CD4-positive, alpha-beta memory T cell (primary cell): Measurements from ENCODE around the gene ADGRD2. TPM values are rescaled to one million over a fixed set of nuclear protein-coding genes. Genes with fewer than 3 reads are reported as not detected.

Experiments
- CTCF ChIA-PET: fragments of 350-600 bp; sonication (Branson Sonifier 250); formaldehyde crosslinking; loops from one replicate; lab custom pipeline; 2021; ENCODE audit warnings: inconsistent platforms; ENCODE audit not compliant: partially characterized antibody; lab: Charles Lee
- POLR2A ChIA-PET: fragments of 350-600 bp; sonication (Branson Sonifier 250); formaldehyde crosslinking; loops from one replicate; lab custom pipeline; 2021; ENCODE audit not compliant: partially characterized antibody; lab: Charles Lee
- DNase-seq, 5 donors: peaks; one replicate each; pipeline versions ENCODE4 v3.0.0 to v3.0.0-alpha.2; 2020 to 2022; ENCODE audit warnings: mixed read lengths in 1 of 5
- H3K27ac ChIP-seq: one replicate; pipeline ENCODE4 v1.7.0; 2013; ENCODE audit warnings: low read depth, low read length
- H3K27me3 ChIP-seq: 2 replicates; pipeline ENCODE4 v1.7.0; 2013; ENCODE audit warnings: mild to moderate bottlenecking, low read length, moderate library complexity; ENCODE audit not compliant: insufficient read depth
- H3K36me3 ChIP-seq: 2 replicates; pipeline ENCODE4 v1.7.0; 2013; ENCODE audit warnings: mild to moderate bottlenecking, low read length, moderate library complexity; ENCODE audit not compliant: insufficient read depth
- H3K4me1 ChIP-seq: 2 replicates; pipeline ENCODE4 v1.7.0; 2013; ENCODE audit warnings: mild to moderate bottlenecking, low read length, moderate library complexity; ENCODE audit not compliant: insufficient read depth
- H3K4me3 ChIP-seq, 2 donors: one replicate each; pipeline ENCODE4 v1.7.0; 2013; ENCODE audit warnings: low read length in 2 of 2, mild to moderate bottlenecking in 1 of 2
- H3K9me3 ChIP-seq, 2 donors: one replicate each; pipeline ENCODE4 v1.7.0; 2013; ENCODE audit warnings: low read length in 2 of 2, control low read depth in 1 of 2; ENCODE audit not compliant: control insufficient read depth in 1 of 2
- H3K27ac Mint-ChIP-seq, 7 donors: one replicate each; pipeline ENCODE4 v1.8.0; 2020 to 2021; ENCODE audit warnings: mixed read lengths in 7 of 7, mild to moderate bottlenecking in 6 of 7, inconsistent platforms in 3 of 7, moderate library complexity in 3 of 7
- H3K27me3 Mint-ChIP-seq, 2 donors: one replicate each; pipeline ENCODE4 v1.8.0; 2020 to 2021; ENCODE audit warnings: mixed read lengths in 2 of 2
- H3K36me3 Mint-ChIP-seq, 2 donors: one replicate each; pipeline ENCODE4 v1.8.0; 2020 to 2021; ENCODE audit warnings: mixed read lengths in 2 of 2, inconsistent platforms in 1 of 2, mild to moderate bottlenecking in 1 of 2
- H3K4me1 Mint-ChIP-seq, 4 donors: one replicate each; pipeline ENCODE4 v1.8.0; 2020 to 2021; ENCODE audit warnings: mixed read lengths in 4 of 4, mild to moderate bottlenecking in 1 of 4
- H3K4me3 Mint-ChIP-seq, 8 donors: one replicate each; pipeline ENCODE4 v1.8.0; 2020 to 2021; ENCODE audit warnings: mixed read lengths in 8 of 8, mild to moderate bottlenecking in 7 of 8, moderate library complexity in 6 of 8, inconsistent platforms in 3 of 8
- H3K9me3 Mint-ChIP-seq, 8 donors: one replicate each; pipeline ENCODE4 v1.8.0; 2020 to 2021; ENCODE audit warnings: mixed read lengths in 8 of 8, mild to moderate bottlenecking in 5 of 8, inconsistent platforms in 3 of 8, moderate library complexity in 1 of 8
- intact Hi-C: fragments of 100-400 bp; cut with micrococcal nuclease; formaldehyde crosslinking; loops from one replicate; pipeline ENCODE4 v1.15.1; 2023
- polyA plus RNA-seq, 2 donors: library from polyadenylated mRNA; unstranded; fragments of 300-500 nt; fragmentation: Illumina TruSeq; gene quantifications; one replicate each; pipeline ENCODE4 v1.2.3, GENCODE V29; 2021
- total RNA-seq, 2 experiments: library from RNA; stranded (reverse); gene quantifications; one replicate each; pipeline ENCODE4 v1.2.3, GENCODE V29; 2021

ADGRD2 gene
- total and polyA plus RNA-seq, 4 experiments from 2014 or later = not detected

GRCh38 chr9:124514125-124514524 lies 63.9 kb downstream of the ADGRD2 start:
- Histone ChIP-seq H3K4me1 (no peaks in the 10 kb centered on the region), H3K27ac (no peak overlapping the region), H3K36me3 (no peaks in the 10 kb centered on the region), H3K4me3 (no peak overlapping the region), H3K27me3 (no peaks in the 10 kb centered on the region), H3K9me3 (no peaks in the 10 kb centered on the region)
- Mint-ChIP-seq H3K27me3 (peaks cover 5 to 15% of the 10 kb centered on the region in 2 donors), H3K4me3 (no peak overlapping the region), H3K4me1 (peaks cover 0 to 2% (median 0%) of the 10 kb centered on the region in 4 donors), H3K36me3 (no peaks in the 10 kb centered on the region), H3K9me3 (no peaks in the 10 kb centered on the region), H3K27ac (no peak overlapping the region)
- ChIA-PET POLR2A (no interaction called here), CTCF (interaction anchor here (1.2 kb wide), 1 partner anchor 18 kb away, joined by 3 read pairs; no protein-coding TSS in a partner anchor)
- DNase-seq = no peak
- intact Hi-C loops = no loop called here

GRCh38 chr9:124514874-124515273 lies 64.6 kb downstream of the ADGRD2 start:
- Histone ChIP-seq H3K27me3 (no peaks in the 10 kb centered on the region), H3K4me3 (no peak overlapping the region), H3K9me3 (no peaks in the 10 kb centered on the region), H3K36me3 (no peaks in the 10 kb centered on the region), H3K27ac (no peak overlapping the region), H3K4me1 (no peaks in the 10 kb centered on the region)
- Mint-ChIP-seq H3K9me3 (no peaks in the 10 kb centered on the region), H3K4me1 (peaks cover 0 to 2% (median 0%) of the 10 kb centered on the region in 4 donors), H3K36me3 (no peaks in the 10 kb centered on the region), H3K27ac (no peak overlapping the region), H3K4me3 (no peak overlapping the region), H3K27me3 (peaks cover 7 to 15% of the 10 kb centered on the region in 2 donors)
- CTCF ChIA-PET = interaction anchor here (1.2 kb wide), 1 partner anchor 18 kb away, joined by 3 read pairs; no protein-coding TSS in a partner anchor
- POLR2A ChIA-PET = no interaction called here
- intact Hi-C loops = no loop called here
- DNase-seq = no peak

- no peaks in the 10 kb centered on the region for H3K36me3 Mint-ChIP-seq
- intact Hi-C loops = no loop called here
- no peaks in the 10 kb centered on the region for H3K4me1 Mint-ChIP-seq
Observed at GRCh38 chr9:124517600-124517999, 67.3 kb downstream of the ADGRD2 start.

GRCh38 chr9:124518116-124518515 lies 67.9 kb downstream of the ADGRD2 start:
- Mint-ChIP-seq H3K4me1 (no peaks in the 10 kb centered on the region), H3K27me3 (peaks cover 11 to 16% of the 10 kb centered on the region in 2 donors), H3K9me3 (no peaks in the 10 kb centered on the region), H3K27ac (no peak overlapping the region), H3K4me3 (no peak overlapping the region), H3K36me3 (no peaks in the 10 kb centered on the region)
- POLR2A ChIA-PET = no interaction called here
- H3K9me3 ChIP-seq = no peaks in the 10 kb centered on the region
- no peaks in the 10 kb centered on the region for H3K36me3 ChIP-seq
- H3K27ac ChIP-seq = no peak overlapping the region
- no peak overlapping the region for H3K4me3 ChIP-seq
- no peaks in the 10 kb centered on the region for H3K27me3 ChIP-seq
- CTCF ChIA-PET = no interaction called here
- intact Hi-C loops = no loop called here
- no peak for DNase-seq
- H3K4me1 ChIP-seq = no peaks in the 10 kb centered on the region

More at GRCh38 chr9:124517600-124517999, 67.3 kb downstream of the ADGRD2 start:
- Mint-ChIP-seq H3K27me3 (peaks cover 12 to 18% of the 10 kb centered on the region in 2 donors), H3K27ac (no peak overlapping the region), H3K4me3 (no peak overlapping the region), H3K9me3 (no peaks in the 10 kb centered on the region)
- Histone ChIP-seq H3K4me3 (no peak overlapping the region), H3K9me3 (no peaks in the 10 kb centered on the region), H3K36me3 (no peaks in the 10 kb centered on the region), H3K4me1 (no peaks in the 10 kb centered on the region), H3K27me3 (no peaks in the 10 kb centered on the region), H3K27ac (no peak overlapping the region)
- POLR2A ChIA-PET = no interaction called here
- no peak for DNase-seq
- CTCF ChIA-PET = no interaction called here

GRCh38 chr9:124520206-124520596 lies 70.0 kb downstream of the ADGRD2 start:
- no peaks in the 10 kb centered on the region for H3K9me3 ChIP-seq
- no peak for DNase-seq
- H3K27ac ChIP-seq = no peak overlapping the region
- H3K36me3 ChIP-seq = no peaks in the 10 kb centered on the region
- no peak overlapping the region for H3K4me3 ChIP-seq
- H3K27me3 ChIP-seq = no peaks in the 10 kb centered on the region
- peaks cover 11 to 13% of the 10 kb centered on the region in 2 donors for H3K27me3 Mint-ChIP-seq
- POLR2A ChIA-PET = no interaction called here
- H3K4me1 ChIP-seq = no peaks in the 10 kb centered on the region
- no peaks in the 10 kb centered on the region for H3K4me1 Mint-ChIP-seq
- intact Hi-C loops = no loop called here
- H3K36me3 Mint-ChIP-seq = no peaks in the 10 kb centered on the region
- no peak overlapping the region for H3K27ac Mint-ChIP-seq
- CTCF ChIA-PET = no interaction called here
- H3K4me3 Mint-ChIP-seq = no peak overlapping the region
- H3K9me3 Mint-ChIP-seq = no peaks in the 10 kb centered on the region

DNA sequence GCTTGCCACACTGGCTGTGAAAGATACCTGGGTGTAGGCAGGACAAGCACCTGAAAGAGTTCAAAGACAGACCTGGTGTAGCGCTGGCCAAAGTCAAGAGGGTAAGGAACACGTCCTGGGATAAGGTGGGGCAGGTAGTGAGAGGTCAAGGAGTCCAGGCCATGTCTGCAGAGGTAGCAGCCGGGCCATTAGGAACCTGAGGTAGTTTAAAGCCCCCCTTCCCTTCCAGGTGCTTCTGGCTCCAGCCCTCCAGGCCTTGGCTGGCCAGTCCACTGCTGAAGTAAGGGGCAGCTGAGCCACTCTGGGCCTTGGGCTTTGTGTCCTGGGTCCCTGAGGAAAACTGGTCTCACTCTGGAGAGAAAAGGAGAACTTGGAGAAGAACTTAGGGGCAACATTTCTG lies 70.9 kb downstream of the ADGRD2 start:
- H3K9me3 ChIP-seq = no peaks in the 10 kb centered on the region
- Mint-ChIP-seq H3K36me3 (no peaks in the 10 kb centered on the region), H3K4me3 (no peak overlapping the region), H3K9me3 (no peaks in the 10 kb centered on the region), H3K27me3 (peaks cover 11 to 13% of the 10 kb centered on the region in 2 donors), H3K4me1 (no peaks in the 10 kb centered on the region), H3K27ac (peak overlapping the region in 2 of 7 donors; percentile 5 to 84)
- no peak for DNase-seq
- intact Hi-C loops = no loop called here
- no peaks in the 10 kb centered on the region for H3K4me1 ChIP-seq
- no peak overlapping the region for H3K27ac ChIP-seq
- H3K4me3 ChIP-seq = no peak overlapping the region
- no peaks in the 10 kb centered on the region for H3K36me3 ChIP-seq
- CTCF ChIA-PET = no interaction called here
- POLR2A ChIA-PET = no interaction called here
- H3K27me3 ChIP-seq = no peaks in the 10 kb centered on the region

- no peaks in the 10 kb centered on the region for H3K4me1 Mint-ChIP-seq
- no peak overlapping the region for H3K27ac ChIP-seq
- H3K27me3 ChIP-seq = no peaks in the 10 kb centered on the region
- H3K27me3 Mint-ChIP-seq = peaks cover 11 to 13% of the 10 kb centered on the region in 2 donors
- H3K9me3 Mint-ChIP-seq = no peaks in the 10 kb centered on the region
- no peak for DNase-seq
- ChIA-PET CTCF (interaction anchor here (2.0 kb wide), 1 partner anchor 14 kb away, joined by 9 read pairs; no protein-coding TSS in a partner anchor), POLR2A (no interaction called here)
- H3K4me3 Mint-ChIP-seq = no peak overlapping the region
- H3K4me3 ChIP-seq = no peak overlapping the region
- no peaks in the 10 kb centered on the region for H3K4me1 ChIP-seq
- intact Hi-C loops = no loop called here
- no peak overlapping the region for H3K27ac Mint-ChIP-seq
- no peaks in the 10 kb centered on the region for H3K9me3 ChIP-seq
- no peaks in the 10 kb centered on the region for H3K36me3 ChIP-seq
- H3K36me3 Mint-ChIP-seq = no peaks in the 10 kb centered on the region
Observed at GRCh38 chr9:124522121-124523098, 72.2 kb downstream of the ADGRD2 start.
